ENCODE data around the gene ACBD4.

The ACBD4 gene

GRCh38 chr17:45146166-45146565 lies 10.7 kb downstream of the ACBD4 start:
- TF ChIP-seq KLF17 (tag by site-specific recombination; IDR thresholded peaks at IDR 0.05): no peak
- no peak for TF ChIP-seq MEIS1 (CRISPR knock-in tag; IDR thresholded peaks at IDR 0.05; ENCODE audit: borderline replicate concordance)
- TF ChIP-seq OSR2 (tag by site-specific recombination; IDR thresholded peaks at IDR 0.05): no peak
- Histone ChIP-seq H3K9me3 (ENCODE audit: control insufficient read depth, insufficient read depth, low read depth, low read length) (no peaks in the 10 kb centered on the region), H3K36me3 (ENCODE audit: control insufficient read depth in 2 of 2, insufficient read depth in 1 of 2, low read length in 2 of 2) (peaks cover 0 to 6% of the 10 kb centered on the region in 2 experiments; a peak in 1 of 3 replicates), H3K4me3 (ENCODE audit: low read depth, low read length) (no peak overlapping the region), H3K27ac (ENCODE audit: extremely low read depth, low read depth, low read length) (peak overlapping the region; percentile 92; the same call in 1 of the 2 replicates), H3K4me1 (ENCODE audit: control insufficient read depth, insufficient read depth, low read length) (peaks cover 4% of the 10 kb centered on the region; the same call in 1 of the 2 replicates)
- ChIA-PET CTCF (interaction anchor here (0.6 to 1.8 kb wide), 3 partner anchors 11 to 66 kb away, joined by 3 to 29 read pairs (median 11); partner anchors contain the start of gene ACBD4), POLR2A (interaction anchor here (0.6 to 8.3 kb wide), 3 partner anchors 8 to 946 kb away, joined by 4 to 700 read pairs (median 192); partner anchors contain the start of genes ACBD4, ATXN7L3 and HEXIM2)

DNA sequence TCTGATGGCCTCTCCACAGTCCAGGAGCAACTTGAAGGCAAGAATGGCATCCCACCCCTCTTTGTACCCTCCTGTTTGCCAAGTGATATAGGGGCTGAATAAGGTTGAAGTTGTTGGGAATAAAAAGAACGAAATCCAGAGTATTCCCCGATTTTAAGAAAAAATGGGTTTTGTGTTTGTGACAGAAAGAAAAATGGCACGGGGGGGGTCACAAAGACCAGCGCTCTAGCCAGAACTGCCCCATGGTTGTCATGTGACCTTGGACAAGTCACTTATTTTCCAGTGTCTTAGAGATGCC lies 11.1 kb downstream of the ACBD4 start:
- ChIA-PET POLR2A (interaction anchor here (0.6 to 8.3 kb wide), 3 partner anchors 9 to 947 kb away, joined by 4 to 700 read pairs (median 192); partner anchors contain the start of genes ACBD4, ATXN7L3 and HEXIM2), CTCF (interaction anchor here (0.6 to 1.8 kb wide), 3 partner anchors 11 to 67 kb away, joined by 3 to 29 read pairs (median 11); partner anchors contain the start of gene ACBD4)
- peaks cover 6% of the 10 kb centered on the region; the same call in 1 of the 2 replicates for H3K4me1 ChIP-seq (ENCODE audit: control insufficient read depth, insufficient read depth, low read length)
- H3K9me3 ChIP-seq (ENCODE audit: control insufficient read depth, insufficient read depth, low read depth, low read length): no peaks in the 10 kb centered on the region
- peak overlapping the region; percentile 72 for H3K4me3 ChIP-seq (ENCODE audit: low read depth, low read length)
- H3K36me3 ChIP-seq (ENCODE audit: control insufficient read depth in 2 of 2, insufficient read depth in 1 of 2, low read length in 2 of 2): peaks cover 0 to 6% of the 10 kb centered on the region in 2 experiments; a peak in 1 of 3 replicates
- peak overlapping the region; percentile 92 for H3K27ac ChIP-seq (ENCODE audit: extremely low read depth, low read depth, low read length)
- TF ChIP-seq ZNF23 (tag by site-specific recombination; IDR thresholded peaks at IDR 0.05; ENCODE audit: borderline replicate concordance): no peak
- TF ChIP-seq, protein P1, sequence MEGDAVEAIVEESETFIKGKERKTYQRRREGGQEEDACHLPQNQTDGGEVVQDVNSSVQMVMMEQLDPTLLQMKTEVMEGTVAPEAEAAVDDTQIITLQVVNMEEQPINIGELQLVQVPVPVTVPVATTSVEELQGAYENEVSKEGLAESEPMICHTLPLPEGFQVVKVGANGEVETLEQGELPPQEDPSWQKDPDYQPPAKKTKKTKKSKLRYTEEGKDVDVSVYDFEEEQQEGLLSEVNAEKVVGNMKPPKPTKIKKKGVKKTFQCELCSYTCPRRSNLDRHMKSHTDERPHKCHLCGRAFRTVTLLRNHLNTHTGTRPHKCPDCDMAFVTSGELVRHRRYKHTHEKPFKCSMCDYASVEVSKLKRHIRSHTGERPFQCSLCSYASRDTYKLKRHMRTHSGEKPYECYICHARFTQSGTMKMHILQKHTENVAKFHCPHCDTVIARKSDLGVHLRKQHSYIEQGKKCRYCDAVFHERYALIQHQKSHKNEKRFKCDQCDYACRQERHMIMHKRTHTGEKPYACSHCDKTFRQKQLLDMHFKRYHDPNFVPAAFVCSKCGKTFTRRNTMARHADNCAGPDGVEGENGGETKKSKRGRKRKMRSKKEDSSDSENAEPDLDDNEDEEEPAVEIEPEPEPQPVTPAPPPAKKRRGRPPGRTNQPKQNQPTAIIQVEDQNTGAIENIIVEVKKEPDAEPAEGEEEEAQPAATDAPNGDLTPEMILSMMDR (tag by site-specific recombination; IDR thresholded peaks at IDR 0.05): no peak
- no peak for TF ChIP-seq ZNF112 (tag by site-specific recombination; IDR thresholded peaks at IDR 0.05)
- no peak for TF ChIP-seq RBAK (tag by site-specific recombination; IDR thresholded peaks at IDR 0.05)
- TF ChIP-seq ZNF624 (tag by site-specific recombination; IDR thresholded peaks at IDR 0.05): no peak
- no peak for TF ChIP-seq ZNF501 (tag by site-specific recombination; IDR thresholded peaks at IDR 0.05)
- TF ChIP-seq PRDM2 (tag by site-specific recombination; IDR thresholded peaks at IDR 0.05; ENCODE audit: borderline replicate concordance): no peak
- TF ChIP-seq ZNF529 (tag by site-specific recombination; IDR thresholded peaks at IDR 0.05; ENCODE audit: insufficient replicate concordance): no peak
- TF ChIP-seq ZNF24 (tag by site-specific recombination; IDR thresholded peaks at IDR 0.05): no peak
- no peak for TF ChIP-seq ZEB2 (tag by site-specific recombination; IDR thresholded peaks at IDR 0.05)
- no peak for TF ChIP-seq ZFP3 (tag by site-specific recombination; IDR thresholded peaks at IDR 0.05; ENCODE audit: low read depth)
- TF ChIP-seq ZNF302 (tag by site-specific recombination; IDR thresholded peaks at IDR 0.05; ENCODE audit: low read depth): no peak
- TF ChIP-seq HOXA7 (CRISPR knock-in tag; IDR thresholded peaks at IDR 0.05; ENCODE audit: borderline replicate concordance): no peak

Data from HEK293 (cell line).